Neural crest cell (in vitro differentiated cells): ENCODE results near the gene SNX15. TPM values are rescaled to one million over a fixed set of nuclear protein-coding genes. Genes with fewer than 3 reads are reported as not detected.

ENCODE experiments used
- DNase-seq: peaks from one replicate; pipeline ENCODE4 v3.0.0; 2021; ENCODE audit warnings: low read depth, mixed read lengths, low spot score
- H3K27ac Mint-ChIP-seq: one replicate; pipeline ENCODE4 v1.8.0; 2021; ENCODE audit warnings: mild to moderate bottlenecking, mixed read lengths; ENCODE audit not compliant: unreplicated experiment
- H3K27me3 Mint-ChIP-seq: 2 replicates; pipeline ENCODE4 v1.8.0; 2021; ENCODE audit warnings: low read depth, mild to moderate bottlenecking, mixed read lengths
- H3K36me3 Mint-ChIP-seq: 2 replicates; pipeline ENCODE4 v1.8.0; 2021; ENCODE audit warnings: low read depth, mild to moderate bottlenecking, mixed read lengths
- H3K4me1 Mint-ChIP-seq: 2 replicates; pipeline ENCODE4 v1.8.0; 2021; ENCODE audit warnings: mixed read lengths
- H3K4me3 Mint-ChIP-seq: one replicate; pipeline ENCODE4 v1.8.0; 2021; ENCODE audit warnings: mild to moderate bottlenecking, mixed read lengths
- H3K9me3 Mint-ChIP-seq: 2 replicates; pipeline ENCODE4 v1.8.0; 2021; ENCODE audit warnings: mixed read lengths
- CTCF ChIP-seq: fragments of 200-600 bp; sonication (generic); conservative IDR thresholded peaks from 2 replicates; pipeline ENCODE4 v1.5.0; 2021; ENCODE audit warnings: antibody characterized with exemption, mild to moderate bottlenecking
- total RNA-seq: library from RNA; stranded (reverse); gene quantifications from 2 replicates; pipeline ENCODE4 v1.2.1, GENCODE V29; 2021

The SNX15 gene
- total RNA-seq, 1 donor from 2014 or later = 31.7 TPM

- Mint-ChIP-seq H3K4me3 (no peak overlapping the region), H3K9me3 (no peaks in the 10 kb centered on the region), H3K4me1 (no peaks in the 10 kb centered on the region), H3K27me3 (peaks cover 12% of the 10 kb centered on the region), H3K36me3 (no peaks in the 10 kb centered on the region), H3K27ac (no peak overlapping the region)
- DNase-seq = no peak
- TF ChIP-seq CTCF = no peak
These were observed 30.8 kb downstream of the SNX15 start for GRCh38 chr11:65058012-65058411.

- Mint-ChIP-seq H3K9me3 (no peaks in the 10 kb centered on the region), H3K4me1 (no peaks in the 10 kb centered on the region), H3K4me3 (no peak within 1 kb of the TSS), H3K27ac (no peak within 1 kb of the TSS), H3K36me3 (no peaks in the 10 kb centered on the region), H3K27me3 (peaks cover 12% of the 10 kb centered on the region)
- no peak for DNase-seq
- TF ChIP-seq CTCF = no peak
These were observed 31.3 kb downstream of the SNX15 start, which contains the start of gene NAALADL1 for GRCh38 chr11:65058419-65059054. NAALADL1 (minus strand) TSS chr11:65058553; CDS start chr11:65058521, 32 bp downstream.

GRCh38 chr11:65059523-65059922, 32.3 kb downstream of the SNX15 start:
- H3K4me1 Mint-ChIP-seq = no peaks in the 10 kb centered on the region
- no peak for DNase-seq
- no peaks in the 10 kb centered on the region for H3K36me3 Mint-ChIP-seq
- no peak for TF ChIP-seq CTCF
- no peaks in the 10 kb centered on the region for H3K9me3 Mint-ChIP-seq
- no peak overlapping the region for H3K4me3 Mint-ChIP-seq
- H3K27me3 Mint-ChIP-seq = peaks cover 9% of the 10 kb centered on the region
- no peak overlapping the region for H3K27ac Mint-ChIP-seq

GRCh38 chr11:65059959-65060824, 33.0 kb downstream of the SNX15 start:
- Mint-ChIP-seq H3K4me1 (no peaks in the 10 kb centered on the region), H3K4me3 (no peak overlapping the region), H3K27ac (no peak overlapping the region), H3K27me3 (peaks cover 9% of the 10 kb centered on the region), H3K36me3 (no peaks in the 10 kb centered on the region), H3K9me3 (no peaks in the 10 kb centered on the region)
- no peak for DNase-seq
- no peak for TF ChIP-seq CTCF

- Mint-ChIP-seq H3K27ac (no peak overlapping the region), H3K9me3 (no peaks in the 10 kb centered on the region), H3K4me3 (no peak overlapping the region), H3K4me1 (no peaks in the 10 kb centered on the region), H3K36me3 (no peaks in the 10 kb centered on the region), H3K27me3 (peaks cover 9% of the 10 kb centered on the region)
- TF ChIP-seq CTCF = peak; percentile 29
- no peak for DNase-seq
These were observed 33.7 kb downstream of the SNX15 start for GRCh38 chr11:65060913-65061408.
